ENCODE measurements around the gene GCN1.

The GCN1 gene

GRCh38 chr12:120115692-120116440 lies 78.6 kb downstream of the GCN1 start:
- DNase-seq, result no peak

GRCh38 chr12:120115066-120115465 lies 79.4 kb downstream of the GCN1 start:
- DNase-seq, result no peak

GRCh38 chr12:120110550-120111501 lies 83.7 kb downstream of the GCN1 start:
- peak; percentile 87 for DNase-seq

- DNase-seq, result no peak
Measured at GRCh38 chr12:120109570-120110267, 84.8 kb downstream of the GCN1 start.

- DNase-seq, result no peak
Measured at GRCh38 chr12:120106151-120106550, 88.4 kb downstream of the GCN1 start.

- no peak for DNase-seq
Measured at GRCh38 chr12:120103371-120103770, 91.1 kb downstream of the GCN1 start.

GRCh38 chr12:120103044-120103338 lies 91.5 kb downstream of the GCN1 start:
- DNase-seq, result no peak

- no peak for DNase-seq
Measured at GRCh38 chr12:120102189-120103043, 92.1 kb downstream of the GCN1 start.

- no peak for DNase-seq
Measured at GRCh38 chr12:120101617-120102016, 92.9 kb downstream of the GCN1 start.

GRCh38 chr12:120101182-120101581 lies 93.3 kb downstream of the GCN1 start:
- DNase-seq, result no peak

- DNase-seq, result no peak
Measured at GRCh38 chr12:120100630-120101029, 93.9 kb downstream of the GCN1 start.

- DNase-seq, result no peak
Measured at GRCh38 chr12:120099738-120100137, 94.8 kb downstream of the GCN1 start.

- no peak for DNase-seq
Measured at GRCh38 chr12:120098756-120099470, 95.6 kb downstream of the GCN1 start.

GRCh38 chr12:120096671-120097202 lies 97.8 kb downstream of the GCN1 start:
- no peak for DNase-seq

GRCh38 chr12:120095736-120096135 lies 98.8 kb downstream of the GCN1 start:
- no peak for DNase-seq

GRCh38 chr12:120095331-120095730 lies 99.2 kb downstream of the GCN1 start:
- no peak for DNase-seq

GRCh38 chr12:120094485-120094884 lies 100.0 kb downstream of the GCN1 start:
- DNase-seq, result no peak

- DNase-seq, result no peak
Measured at GRCh38 chr12:120093592-120094355, 100.7 kb downstream of the GCN1 start.

- DNase-seq, result no peak
Measured at GRCh38 chr12:120093336-120093591, 101.3 kb downstream of the GCN1 start.

GRCh38 chr12:120092551-120093335 lies 101.8 kb downstream of the GCN1 start:
- DNase-seq, result no peak

Data from GF-D8 (cell line).